Esophagus muscularis mucosa (tissue), 4 donors: ENCODE measurements around the gene LAMTOR2. TPM values are rescaled to one million over a fixed set of nuclear protein-coding genes. Genes with fewer than 3 reads are reported as not detected.
"Not testable (repeated sequence)": the region's sequence is repeated elsewhere in the genome, so short reads cannot be mapped to it uniquely, and the experiment has no call there.

ENCODE experiments used
- DNase-seq: peaks from one replicate; pipeline ENCODE4 v3.0.0-alpha.2; 2017; ENCODE audit errors: extremely low spot score
- H3K27ac ChIP-seq, 4 donors: fragments of 200-600 bp; sonication (generic); replicated peaks in 1 of 4; 1 replicate in 3 of 4; 2 replicates in 1 of 4; pipeline ENCODE4 v1.5.1; 2016 to 2019; ENCODE audit warnings: mild to moderate bottlenecking in 1 of 4
- H3K27me3 ChIP-seq, 4 donors: fragments of 200-600 bp; sonication (generic); one replicate each; pipeline versions ENCODE4 v1.5.1 to v1.6.0; 2016 to 2019
- H3K36me3 ChIP-seq, 4 donors: fragments of 200-600 bp; sonication (generic); one replicate each; pipeline ENCODE4 v1.5.1; 2016 to 2019
- H3K4me1 ChIP-seq, 4 donors: fragments of 200-600 bp; sonication (generic); one replicate each; pipeline ENCODE4 v1.5.1; 2016 to 2019
- H3K4me3 ChIP-seq, 4 donors: fragments of 200-600 bp; sonication (generic); 1 replicate in 2 of 4; 2 replicates in 2 of 4; pipeline ENCODE4 v1.5.1; 2016 to 2019; ENCODE audit warnings: mild to moderate bottlenecking in 4 of 4, moderate library complexity in 1 of 4
- H3K9me3 ChIP-seq, 4 donors: fragments of 200-600 bp; sonication (generic); 1 replicate in 3 of 4; 2 replicates in 1 of 4; pipeline ENCODE4 v1.5.1; 2016 to 2019
- EP300 ChIP-seq: sonication (generic); formaldehyde crosslinking; IDR thresholded peaks from one replicate; pipeline ENCODE4 v1.6.1; 2017; ENCODE audit warnings: antibody characterized with exemption
- POLR2A ChIP-seq: fragments of 450-650 bp; IDR thresholded peaks from one replicate; pipeline ENCODE4 v1.6.1; 2017; ENCODE audit warnings: antibody characterized with exemption, moderate library complexity, mild to moderate bottlenecking, low read depth
- POLR2AphosphoS5 ChIP-seq, 2 donors: sonication (generic); formaldehyde crosslinking; IDR thresholded peaks; one replicate each; pipeline ENCODE4 v1.6.1; 2017; ENCODE audit warnings: antibody characterized with exemption in 2 of 2
- WGBS: methylation state at CpG from one replicate; pipeline ENCODE4 v1.1.5; 2018; 5-methylcytosine and 5-hydroxymethylcytosine counted together
- intact Hi-C: fragments of 100-400 bp; cut with DNase I; formaldehyde crosslinking; loops from one replicate; pipeline ENCODE4 v1.15.1; 2023
- total RNA-seq, 4 donors: library from RNA; depleted of rRNA; stranded (reverse); fragments of >200 nt; gene quantifications; one replicate each; pipeline versions ENCODE4 v1.1.0 to v1.2.1, GENCODE V29; 2016
- TF ChIP-seq, protein P1 (sequence below), 3 experiments: fragments of 200-600 bp in 2 of 3; fragments of 450-650 bp in 1 of 3; sonication (generic) in 2 of 3; IDR thresholded peaks; one replicate each; pipeline ENCODE4 v1.5.1; 2017 to 2019; ENCODE audit warnings: antibody characterized with exemption in 3 of 3, mild to moderate bottlenecking in 2 of 3, moderate library complexity in 1 of 3

Gene LAMTOR2
- total RNA-seq, 4 donors from 2014 or later = 59.3 to 106 (median 75.5) TPM

DNA sequence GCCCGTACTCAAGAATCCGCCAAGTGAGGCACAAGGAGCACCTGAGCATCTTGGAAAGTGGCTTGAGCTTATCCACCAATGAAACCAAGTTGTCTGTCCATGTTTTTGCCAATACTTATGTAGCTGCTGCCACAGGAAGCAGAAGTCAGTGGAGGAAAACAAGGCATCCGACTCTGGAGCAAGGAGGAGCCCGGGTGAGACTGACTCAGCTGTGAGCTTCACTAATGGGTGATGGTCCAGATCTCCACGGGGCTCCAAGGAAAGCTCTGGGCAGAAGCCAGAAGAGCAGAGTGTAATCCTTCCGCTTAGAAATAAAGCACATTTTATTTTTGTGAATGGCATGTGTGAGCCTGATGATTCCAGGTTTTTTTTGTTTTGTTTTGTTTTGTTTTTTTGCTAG, 21.6 kb upstream of the LAMTOR2 start:
- 65% methylated on average over 6 of the region's 6 CpGs for WGBS
- Histone ChIP-seq H3K9me3 (no peaks in the 10 kb centered on the region), H3K36me3 (peaks cover 19 to 22% (median 21%) of the 10 kb centered on the region in 4 donors), H3K27ac (no peak overlapping the region), H3K4me1 (no peaks in the 10 kb centered on the region), H3K4me3 (no peak overlapping the region), H3K27me3 (no peaks in the 10 kb centered on the region)
- no peak for DNase-seq
- no peak for TF ChIP-seq POLR2AphosphoS5 (IDR thresholded peaks at IDR 0.05)
- no peak for TF ChIP-seq EP300
- TF ChIP-seq POLR2A = no peak
- TF ChIP-seq, protein P1, sequence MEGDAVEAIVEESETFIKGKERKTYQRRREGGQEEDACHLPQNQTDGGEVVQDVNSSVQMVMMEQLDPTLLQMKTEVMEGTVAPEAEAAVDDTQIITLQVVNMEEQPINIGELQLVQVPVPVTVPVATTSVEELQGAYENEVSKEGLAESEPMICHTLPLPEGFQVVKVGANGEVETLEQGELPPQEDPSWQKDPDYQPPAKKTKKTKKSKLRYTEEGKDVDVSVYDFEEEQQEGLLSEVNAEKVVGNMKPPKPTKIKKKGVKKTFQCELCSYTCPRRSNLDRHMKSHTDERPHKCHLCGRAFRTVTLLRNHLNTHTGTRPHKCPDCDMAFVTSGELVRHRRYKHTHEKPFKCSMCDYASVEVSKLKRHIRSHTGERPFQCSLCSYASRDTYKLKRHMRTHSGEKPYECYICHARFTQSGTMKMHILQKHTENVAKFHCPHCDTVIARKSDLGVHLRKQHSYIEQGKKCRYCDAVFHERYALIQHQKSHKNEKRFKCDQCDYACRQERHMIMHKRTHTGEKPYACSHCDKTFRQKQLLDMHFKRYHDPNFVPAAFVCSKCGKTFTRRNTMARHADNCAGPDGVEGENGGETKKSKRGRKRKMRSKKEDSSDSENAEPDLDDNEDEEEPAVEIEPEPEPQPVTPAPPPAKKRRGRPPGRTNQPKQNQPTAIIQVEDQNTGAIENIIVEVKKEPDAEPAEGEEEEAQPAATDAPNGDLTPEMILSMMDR (IDR thresholded peaks at IDR 0.05) = no peak
- intact Hi-C loops = no loop called here

DNA sequence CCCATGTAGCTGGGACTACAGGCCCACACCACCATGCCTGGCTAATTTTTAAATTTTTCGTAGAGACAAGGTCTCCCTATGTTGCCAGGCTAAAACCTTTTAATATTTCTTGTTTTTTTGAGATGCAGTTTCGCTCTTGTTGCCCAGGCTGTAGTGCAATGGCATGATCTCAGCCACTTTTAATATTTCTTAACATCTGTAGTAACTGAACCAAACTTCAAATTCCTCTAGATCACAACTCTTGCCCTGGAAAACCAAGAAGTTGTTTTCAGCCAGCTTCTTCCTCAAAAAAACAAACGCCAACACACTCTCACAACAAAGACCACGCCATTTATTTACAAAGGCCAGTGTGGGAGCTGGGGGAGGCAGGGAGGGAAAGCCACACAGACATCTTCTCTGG, 19.6 kb upstream of the LAMTOR2 start:
- H3K9me3 ChIP-seq, H3K4me1 ChIP-seq, DNase-seq, H3K4me3 ChIP-seq, intact Hi-C loops, H3K27me3 ChIP-seq, H3K27ac ChIP-seq: not testable (repeated sequence)
- 90% methylated on average over 4 of the region's 4 CpGs for WGBS
- H3K36me3 ChIP-seq = peaks cover 32 to 42% (median 40%) of the 10 kb centered on the region in 4 donors

DNA sequence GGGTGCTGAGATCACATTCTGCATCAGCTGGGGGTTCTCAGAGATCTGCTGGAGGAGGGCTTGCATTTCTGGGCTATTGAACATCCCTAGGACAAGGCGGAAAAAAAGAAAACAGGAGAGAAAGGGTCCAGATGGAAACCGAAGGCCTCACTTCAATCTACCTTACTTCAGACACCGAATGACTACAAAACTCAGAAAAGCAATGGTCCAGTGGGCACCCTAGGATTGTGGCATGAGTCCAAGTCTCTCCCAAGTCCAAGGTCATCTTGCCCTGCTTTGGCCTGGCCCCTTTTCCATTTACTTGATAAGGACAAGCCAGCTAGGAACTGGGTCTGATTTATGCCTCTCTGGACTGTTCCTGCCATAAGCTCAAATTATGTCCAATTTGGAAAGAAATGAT, 11.8 kb upstream of the LAMTOR2 start:
- intact Hi-C loops = no loop called here
- TF ChIP-seq EP300 = no peak
- no peak for TF ChIP-seq POLR2AphosphoS5 (IDR thresholded peaks at IDR 0.05)
- TF ChIP-seq, protein P1 (IDR thresholded peaks at IDR 0.05) = no peak
- H3K4me1 ChIP-seq = no peaks in the 10 kb centered on the region
- H3K36me3 ChIP-seq = peaks cover 43 to 93% (median 71%) of the 10 kb centered on the region in 4 donors
- DNase-seq = no peak
- no peaks in the 10 kb centered on the region for H3K27me3 ChIP-seq
- no peaks in the 10 kb centered on the region for H3K9me3 ChIP-seq
- no peak overlapping the region for H3K4me3 ChIP-seq
- H3K27ac ChIP-seq = no peak overlapping the region
- WGBS = 91% methylated on average over 3 of the region's 3 CpGs

DNA sequence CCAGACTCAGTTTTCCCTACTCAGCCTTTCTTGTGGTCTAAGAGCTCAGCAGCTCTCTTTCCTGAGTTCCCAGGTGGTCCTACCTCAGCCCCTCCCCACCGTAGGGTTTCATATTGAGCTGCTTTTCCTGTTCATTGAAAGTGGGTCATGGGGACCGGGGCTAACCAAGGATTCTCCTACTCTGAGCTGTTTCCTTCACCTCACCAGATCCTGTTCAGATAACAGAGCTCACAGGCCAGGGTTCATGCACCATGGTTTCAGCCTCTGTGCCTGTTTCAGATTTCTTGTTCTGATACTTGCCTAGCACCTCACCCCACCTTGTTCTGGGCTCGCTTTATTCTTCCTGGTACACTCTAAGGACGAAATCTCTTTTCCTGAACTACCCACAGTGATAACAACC, 9.5 kb upstream of the LAMTOR2 start:
- no peak overlapping the region for H3K4me3 ChIP-seq
- TF ChIP-seq POLR2AphosphoS5 (IDR thresholded peaks at IDR 0.05) = no peak
- TF ChIP-seq, protein P1 (IDR thresholded peaks at IDR 0.05) = no peak
- TF ChIP-seq EP300 = no peak
- no peak for TF ChIP-seq POLR2A
- H3K27me3 ChIP-seq = no peaks in the 10 kb centered on the region
- no peaks in the 10 kb centered on the region for H3K9me3 ChIP-seq
- no peak for DNase-seq
- H3K27ac ChIP-seq = no peak overlapping the region
- H3K4me1 ChIP-seq = no peaks in the 10 kb centered on the region
- WGBS = 89% methylated on average over 4 of the region's 4 CpGs
- intact Hi-C loops = no loop called here
- peaks cover 29 to 93% (median 72%) of the 10 kb centered on the region in 4 donors for H3K36me3 ChIP-seq

DNA sequence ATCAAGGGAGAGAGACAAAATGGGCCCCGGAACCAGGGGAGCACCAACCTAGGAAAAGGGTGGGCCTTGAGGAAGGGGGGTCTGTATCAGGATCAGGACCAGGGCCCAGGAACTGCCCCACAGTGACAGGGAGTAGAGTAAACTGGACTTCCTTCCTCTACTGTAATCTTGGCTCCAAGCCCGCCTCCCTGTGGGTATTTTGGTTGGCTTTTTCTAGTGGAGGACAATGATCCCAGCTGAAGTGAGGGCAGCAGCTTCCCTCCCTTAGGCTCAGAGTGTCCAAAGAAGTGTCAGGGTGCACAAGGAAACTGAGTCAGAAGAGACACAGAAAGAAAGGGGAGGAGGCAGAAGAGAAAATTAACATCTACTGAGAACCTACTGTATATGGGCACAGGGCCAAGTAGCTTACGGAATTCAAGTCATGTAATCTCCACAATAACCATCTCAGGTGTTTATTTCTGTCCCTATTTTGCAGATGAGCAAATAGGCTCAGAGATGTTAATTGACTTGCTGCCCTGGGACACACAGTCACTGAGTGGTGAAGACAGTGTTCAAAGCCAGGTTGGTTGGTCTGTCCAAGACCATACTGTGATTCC, 5.8 kb upstream of the LAMTOR2 start:
- intact Hi-C loops = no loop called here
- H3K9me3 ChIP-seq = no peaks in the 10 kb centered on the region
- H3K27me3 ChIP-seq = no peaks in the 10 kb centered on the region
- WGBS = 86% methylated on average over 3 of the region's 3 CpGs
- DNase-seq = no peak
- TF ChIP-seq POLR2A (no peak), EP300 (no peak), POLR2AphosphoS5 (IDR thresholded peaks at IDR 0.05) (no peak)
- TF ChIP-seq, protein P1 (IDR thresholded peaks at IDR 0.05) = no peak
- no peak overlapping the region for H3K27ac ChIP-seq
- H3K36me3 ChIP-seq = peaks cover 2 to 71% (median 50%) of the 10 kb centered on the region in 4 donors
- no peak overlapping the region for H3K4me3 ChIP-seq
- peaks cover 11 to 16% (median 15%) of the 10 kb centered on the region in 4 donors for H3K4me1 ChIP-seq
